Mucosa of descending colon (tissue), 3 donors: ENCODE data around the gene RPL10. TPM values are rescaled to one million over a fixed set of nuclear protein-coding genes. Genes with fewer than 3 reads are reported as not detected.

Source experiments
- ATAC-seq: fragments of 200-7000 bp; cut with Tn5 transposase; one replicate; pipeline ENCODE4 v1.9.1; 2020; ENCODE audit warnings: mild to moderate bottlenecking, moderate library complexity
- DNase-seq, 3 donors: peaks; one replicate each; pipeline ENCODE4 v3.0.0-alpha.2; 2020
- H3K36me3 ChIP-seq: fragments of 200-600 bp; one replicate; pipeline ENCODE4 v1.8.0; 2021; ENCODE audit warnings: low read depth, mild to moderate bottlenecking
- H3K4me1 ChIP-seq: fragments of 200-600 bp; one replicate; pipeline ENCODE4 v1.8.0; 2021; ENCODE audit warnings: low read depth, mild to moderate bottlenecking
- H3K4me3 ChIP-seq: fragments of 200-600 bp; one replicate; pipeline ENCODE4 v1.8.0; 2021; ENCODE audit warnings: mild to moderate bottlenecking
- H3K9me3 ChIP-seq: fragments of 200-600 bp; one replicate; pipeline ENCODE4 v1.8.0; 2021; ENCODE audit warnings: mild to moderate bottlenecking
- intact Hi-C, 2 donors: fragments of 100-400 bp; cut with DNase I in 1 of 2; cut with micrococcal nuclease in 1 of 2; formaldehyde crosslinking; loops; one replicate each; pipeline versions ENCODE4 v1.11.0 to v1.11.1; 2022; cut with DNase I, micrococcal nuclease
- total RNA-seq, 3 donors: library from RNA; stranded (reverse); fragmentation: NEBNext Ultra II Directional in 2 of 3; extraction: Animal tissue kit (Norgen Biotek cat#: 25700) in 2 of 3; gene quantifications; one replicate each; pipeline versions ENCODE4 v1.2.1 to v1.2.4, GENCODE V29; 2021 to 2023
- TF ChIP-seq, protein P1 (sequence below): fragments of 200-600 bp; IDR thresholded peaks from one replicate; pipeline ENCODE4 v1.8.0; 2022; ENCODE audit warnings: antibody characterized with exemption, mild to moderate bottlenecking
- donor health status: DM: no; HTN: no; CAD: no; lungs with moderate emphysema.
- donor health status: DM: no; HTN: no; CAD: no.
- donor health status: DM: no; HTN: yes; CAD: no.

The RPL10 gene
- total RNA-seq, 3 donors from 2014 or later, result 2,179 to 2,606 (median 2,424) TPM

DNA sequence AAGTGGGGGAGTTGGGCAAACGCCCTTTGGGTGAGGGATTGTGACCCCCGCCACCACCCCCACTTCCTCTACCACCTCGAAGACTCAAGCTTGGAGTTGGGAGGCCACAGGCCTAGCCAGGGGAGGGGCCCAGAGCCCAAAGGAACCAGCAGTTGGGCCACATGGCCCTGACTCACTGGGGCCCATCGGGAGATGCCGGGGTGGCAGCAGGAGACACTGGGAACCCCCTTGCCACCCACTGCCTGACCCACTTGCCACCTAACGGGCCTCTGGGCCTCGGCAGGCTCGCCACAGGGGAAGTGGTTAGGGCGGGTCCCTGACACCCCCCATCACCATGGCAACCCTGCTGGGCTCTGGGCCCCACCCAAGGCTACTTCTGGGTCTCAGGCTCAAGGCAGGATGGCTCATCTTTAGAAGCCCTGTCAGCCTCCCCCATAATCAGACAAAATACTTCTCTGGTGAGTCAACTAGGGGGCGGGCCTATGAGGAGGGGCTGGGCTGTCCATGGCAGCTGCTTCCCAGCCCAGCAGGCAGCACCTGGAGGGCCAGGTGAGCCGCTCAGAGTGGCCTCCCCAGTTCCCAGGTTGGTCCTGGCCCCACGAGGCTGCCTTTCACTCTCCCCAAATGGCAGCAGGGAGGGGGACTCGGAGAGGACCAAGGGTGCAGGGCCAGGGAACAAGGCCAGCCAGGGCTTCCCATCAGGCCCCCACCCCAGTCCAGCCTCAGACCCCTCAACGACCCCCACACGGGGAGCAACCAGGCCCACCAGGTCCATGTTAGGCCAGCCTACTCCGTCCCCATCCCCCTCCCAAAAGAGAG is 29.3 kb upstream of the RPL10 start:
- ATAC-seq (peak; percentile 43), DNase-seq (peak; percentile 62 to 91 (median 65))
- Histone ChIP-seq H3K4me1 (no peaks in the 10 kb centered on the region), H3K4me3 (no peak overlapping the region), H3K36me3 (no peaks in the 10 kb centered on the region), H3K9me3 (no peaks in the 10 kb centered on the region)
- TF ChIP-seq, protein P1, sequence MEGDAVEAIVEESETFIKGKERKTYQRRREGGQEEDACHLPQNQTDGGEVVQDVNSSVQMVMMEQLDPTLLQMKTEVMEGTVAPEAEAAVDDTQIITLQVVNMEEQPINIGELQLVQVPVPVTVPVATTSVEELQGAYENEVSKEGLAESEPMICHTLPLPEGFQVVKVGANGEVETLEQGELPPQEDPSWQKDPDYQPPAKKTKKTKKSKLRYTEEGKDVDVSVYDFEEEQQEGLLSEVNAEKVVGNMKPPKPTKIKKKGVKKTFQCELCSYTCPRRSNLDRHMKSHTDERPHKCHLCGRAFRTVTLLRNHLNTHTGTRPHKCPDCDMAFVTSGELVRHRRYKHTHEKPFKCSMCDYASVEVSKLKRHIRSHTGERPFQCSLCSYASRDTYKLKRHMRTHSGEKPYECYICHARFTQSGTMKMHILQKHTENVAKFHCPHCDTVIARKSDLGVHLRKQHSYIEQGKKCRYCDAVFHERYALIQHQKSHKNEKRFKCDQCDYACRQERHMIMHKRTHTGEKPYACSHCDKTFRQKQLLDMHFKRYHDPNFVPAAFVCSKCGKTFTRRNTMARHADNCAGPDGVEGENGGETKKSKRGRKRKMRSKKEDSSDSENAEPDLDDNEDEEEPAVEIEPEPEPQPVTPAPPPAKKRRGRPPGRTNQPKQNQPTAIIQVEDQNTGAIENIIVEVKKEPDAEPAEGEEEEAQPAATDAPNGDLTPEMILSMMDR, result no peak
- intact Hi-C loops, result no loop called here

DNA sequence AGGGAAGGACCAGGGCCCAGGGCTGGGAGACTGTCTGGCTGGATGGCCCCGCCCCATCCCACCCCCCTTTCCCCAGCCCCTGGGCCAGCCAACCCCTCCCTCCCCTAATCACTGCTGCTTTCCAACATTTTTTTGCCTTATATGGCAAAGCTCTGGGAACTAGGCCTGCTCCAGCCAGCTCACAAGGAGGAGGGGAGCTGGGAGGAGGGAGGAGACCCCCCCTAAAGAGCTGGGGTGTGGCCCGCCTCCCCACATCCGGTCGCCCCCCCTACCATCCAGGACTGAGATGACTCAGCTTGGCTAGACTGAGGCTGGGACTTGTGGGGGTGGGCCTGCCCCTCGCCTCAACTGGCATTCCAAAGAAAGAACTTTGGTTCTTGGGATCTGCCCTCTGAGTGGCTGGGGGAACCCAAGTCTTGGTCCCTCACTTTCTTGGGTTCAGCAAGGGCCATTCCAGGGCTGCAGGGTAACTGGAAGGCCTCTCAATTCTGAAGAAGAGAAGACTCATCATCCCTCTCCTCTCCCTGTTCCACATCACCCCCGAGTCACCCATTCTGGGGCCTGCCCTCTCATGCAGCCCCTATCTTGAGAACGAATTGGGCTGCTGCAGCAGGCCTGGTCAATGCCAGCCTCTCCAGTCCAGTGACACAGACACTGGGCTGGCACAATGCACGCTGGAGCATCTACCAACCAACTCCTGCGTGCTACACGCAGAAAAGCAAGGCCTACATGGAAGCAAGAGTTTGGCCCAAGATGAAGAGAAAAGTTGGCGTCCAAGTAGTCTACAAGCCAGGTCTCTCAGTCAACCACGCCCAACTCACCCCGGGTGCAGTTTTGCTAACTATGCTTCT is 28.5 kb upstream of the RPL10 start:
- intact Hi-C loops, result no loop called here
- Histone ChIP-seq H3K4me1 (no peaks in the 10 kb centered on the region), H3K4me3 (peak overlapping the region; percentile 19), H3K9me3 (no peaks in the 10 kb centered on the region), H3K36me3 (no peaks in the 10 kb centered on the region)
- DNase-seq (peak; percentile 59 to 80 (median 62)), ATAC-seq (peak; percentile 26)
- TF ChIP-seq, protein P1, result no peak

DNA sequence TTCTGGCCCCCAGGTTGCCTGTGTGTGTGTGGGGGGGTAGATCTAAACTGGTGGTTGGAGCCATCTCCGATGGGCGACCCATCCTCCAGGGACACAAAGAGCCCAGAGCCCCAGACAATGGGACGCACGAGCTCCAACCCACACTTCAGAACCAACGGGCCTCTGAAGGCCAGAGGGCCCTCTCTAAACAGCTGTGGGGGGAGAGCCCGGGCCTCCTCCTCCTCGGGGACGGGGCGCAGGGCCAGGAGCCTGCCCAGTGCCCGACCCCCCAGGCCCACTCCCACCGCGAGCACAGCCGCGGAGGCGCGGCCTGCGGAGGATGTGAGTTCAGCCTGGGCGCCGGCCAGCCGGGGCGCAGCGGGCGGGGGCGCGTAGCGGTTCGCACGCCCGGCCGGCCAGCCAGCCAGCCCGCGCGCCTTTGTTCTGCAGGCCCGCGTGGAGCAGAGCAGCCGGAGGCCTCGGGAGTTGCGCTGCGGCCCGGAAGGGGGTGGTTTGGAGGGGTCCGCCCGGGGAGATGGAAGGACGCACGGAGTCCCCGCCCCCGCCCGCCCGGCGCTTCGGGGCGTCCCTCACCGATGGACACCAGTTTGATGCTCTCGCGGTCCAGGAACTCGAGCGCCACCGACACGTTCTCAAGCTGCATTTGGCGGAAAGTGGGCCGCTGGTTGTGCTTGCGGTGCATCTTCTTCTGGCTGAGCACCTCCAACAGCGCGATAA is 27.7 kb upstream of the RPL10 start:
- TF ChIP-seq, protein P1, result no peak
- DNase-seq, result peak in 1 of 3 donors; percentile 67
- Histone ChIP-seq H3K36me3 (no peaks in the 10 kb centered on the region), H3K4me3 (peak overlapping the region; percentile 19), H3K9me3 (no peaks in the 10 kb centered on the region), H3K4me1 (no peaks in the 10 kb centered on the region)
- no peak for ATAC-seq
- intact Hi-C loops, result no loop called here

DNA sequence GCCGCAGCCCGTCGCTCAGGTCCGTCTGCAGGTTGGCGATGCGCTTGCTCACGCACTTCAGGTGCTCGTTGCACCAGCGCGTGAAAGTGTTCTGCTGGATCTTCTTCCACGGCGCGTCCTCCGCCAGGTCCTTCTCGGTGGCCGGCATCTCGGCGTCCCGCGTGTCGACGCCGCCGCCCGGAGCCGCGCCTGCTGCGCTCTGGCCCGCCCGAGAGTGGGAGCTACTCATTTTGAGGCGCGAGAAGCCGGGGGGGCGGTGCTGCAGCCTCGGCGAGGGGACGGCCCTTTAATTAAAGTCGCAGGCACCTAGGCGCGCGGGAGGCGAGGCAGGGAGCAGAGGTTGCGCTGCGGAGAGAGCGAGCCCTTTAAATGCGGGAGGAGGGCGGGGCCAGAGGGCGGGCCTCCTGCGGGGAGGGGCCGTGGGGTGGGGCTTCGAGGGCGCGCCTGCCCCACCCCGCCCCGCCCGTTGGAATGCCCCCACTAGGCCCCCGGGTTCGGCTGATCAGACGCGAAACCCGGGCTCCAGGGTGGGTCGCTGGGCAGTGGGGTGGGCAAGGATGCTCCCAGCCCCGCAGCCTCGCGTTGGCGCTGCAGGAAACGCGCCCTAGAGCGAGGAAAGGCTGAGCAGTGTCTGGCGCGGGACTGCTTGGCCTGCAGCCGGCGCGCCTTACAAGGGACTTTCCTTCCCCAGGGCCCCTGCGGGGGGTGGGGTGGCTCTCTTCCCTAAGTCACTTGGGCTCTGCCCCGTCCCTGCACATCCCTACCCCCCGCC is 27.0 kb upstream of the RPL10 start:
- intact Hi-C loops, result no loop called here
- H3K36me3 ChIP-seq, result no peaks in the 10 kb centered on the region
- DNase-seq, result peak; percentile 87 to 96 (median 89)
- H3K4me1 ChIP-seq, result no peaks in the 10 kb centered on the region
- H3K4me3 ChIP-seq, result peak overlapping the region; percentile 19
- peak; percentile 81 for ATAC-seq
- TF ChIP-seq, protein P1, result no peak
- H3K9me3 ChIP-seq, result no peaks in the 10 kb centered on the region

DNA sequence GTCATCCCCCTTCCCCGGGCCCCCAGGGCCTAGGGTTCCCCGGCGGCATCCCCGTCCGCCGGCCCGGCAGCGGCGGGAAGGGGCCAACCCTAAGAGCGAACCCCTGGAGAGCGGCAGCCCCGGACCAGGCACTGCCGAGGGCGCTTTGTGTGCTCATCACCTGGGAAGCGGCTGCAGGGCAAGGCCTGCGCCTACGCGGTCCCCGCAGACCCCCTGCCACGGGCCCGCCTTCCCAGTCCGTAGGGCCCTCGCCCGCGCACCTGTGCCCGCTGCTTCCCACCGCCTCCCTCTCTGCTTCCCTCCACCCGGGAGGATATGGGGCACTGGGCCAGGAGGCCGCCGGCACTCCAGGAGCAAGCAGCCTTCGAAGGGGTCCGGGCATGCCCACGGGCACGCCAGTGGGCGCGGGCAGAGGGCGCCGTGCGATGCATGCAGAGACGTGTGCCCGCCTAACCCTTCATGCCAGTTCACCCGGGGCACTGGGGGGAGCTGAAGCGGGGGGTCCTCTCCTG is 26.3 kb upstream of the RPL10 start:
- TF ChIP-seq, protein P1, result no peak

More for the DNA sequence above, 26.3 kb upstream of the RPL10 start:
- intact Hi-C loops, result no loop called here
- H3K9me3 ChIP-seq, result no peaks in the 10 kb centered on the region
- peak overlapping the region; percentile 9 for H3K4me3 ChIP-seq
- DNase-seq (peak in 1 of 3 donors; percentile 60), ATAC-seq (no peak)
- H3K36me3 ChIP-seq, result no peaks in the 10 kb centered on the region
- H3K4me1 ChIP-seq, result no peaks in the 10 kb centered on the region
